Spleen (tissue), 13 donors: ENCODE measurements around the gene OR51T1. TPM values are rescaled to one million over a fixed set of nuclear protein-coding genes. Genes with fewer than 3 reads are reported as not detected.
"Not testable (repeated sequence)": the region's sequence is repeated elsewhere in the genome, so short reads cannot be mapped to it uniquely, and the experiment has no call there.

ENCODE experiments used
- DNase-seq: peaks from one replicate; pipeline ENCODE4 v3.0.0-alpha.2; 2020
- H3K27ac ChIP-seq, 8 donors: fragments of 200-600 bp; sonication (generic) in 7 of 8; 1 replicate in 4 of 8; 2 replicates in 4 of 8; pipeline versions ENCODE4 v1.5.0 to v1.8.0; 2016 to 2021; ENCODE audit warnings: inconsistent platforms in 4 of 8, mild to moderate bottlenecking in 4 of 8, moderate library complexity in 1 of 8
- H3K27me3 ChIP-seq, 7 donors: fragments of 200-600 bp; sonication (generic) in 6 of 7; replicated peaks in 1 of 7; 1 replicate in 4 of 7; 2 replicates in 3 of 7; pipeline versions ENCODE4 v1.5.0 to v1.8.0; 2016 to 2021; ENCODE audit warnings: inconsistent platforms in 3 of 7, mild to moderate bottlenecking in 1 of 7
- H3K36me3 ChIP-seq, 6 donors: fragments of 200-600 bp; sonication (generic) in 5 of 6; 1 replicate in 4 of 6; 2 replicates in 2 of 6; pipeline versions ENCODE4 v1.5.0 to v1.8.0; 2016 to 2021; ENCODE audit warnings: inconsistent platforms in 2 of 6
- H3K4me1 ChIP-seq, 6 donors: fragments of 200-600 bp; sonication (generic) in 5 of 6; 1 replicate in 3 of 6; 2 replicates in 3 of 6; pipeline versions ENCODE4 v1.5.0 to v1.8.0; 2016 to 2021; ENCODE audit warnings: inconsistent platforms in 3 of 6
- H3K4me3 ChIP-seq, 8 donors: fragments of 200-600 bp; sonication (generic) in 7 of 8; 1 replicate in 4 of 8; 2 replicates in 4 of 8; pipeline versions ENCODE4 v1.5.0 to v1.8.0; 2016 to 2021; ENCODE audit warnings: inconsistent platforms in 4 of 8, mild to moderate bottlenecking in 4 of 8, moderate library complexity in 2 of 8
- H3K9me3 ChIP-seq, 8 donors: fragments of 200-600 bp; sonication (generic) in 7 of 8; 1 replicate in 4 of 8; 2 replicates in 4 of 8; pipeline versions ENCODE4 v1.5.0 to v1.8.0; 2016 to 2021; ENCODE audit warnings: inconsistent platforms in 4 of 8
- CTCF ChIP-seq, 11 experiments: fragments of 200-600 bp in 7 of 11; fragments of 450-650 bp in 4 of 11; sonication (generic) in 4 of 11; IDR thresholded peaks in 8 of 11; conservative IDR thresholded peaks in 3 of 11; 1 replicate in 7 of 11; 2 replicates in 4 of 11; pipeline versions ENCODE4 v1.4.0 to v1.8.0; 2016 to 2021; ENCODE audit warnings: antibody characterized with exemption in 11 of 11, inconsistent platforms in 4 of 11, mild to moderate bottlenecking in 1 of 11
- POLR2A ChIP-seq, 3 donors: fragments of 450-650 bp; IDR thresholded peaks; one replicate each; pipeline ENCODE4 v1.5.1; 2017; ENCODE audit warnings: antibody characterized with exemption in 3 of 3, mild to moderate bottlenecking in 1 of 3
- POLR2AphosphoS5 ChIP-seq, 3 donors: sonication (generic); formaldehyde crosslinking; IDR thresholded peaks; one replicate each; pipeline ENCODE4 v1.5.1; 2017; ENCODE audit warnings: antibody characterized with exemption in 3 of 3
- WGBS, 5 donors: extraction: QIAGEN DNeasy Blood & Tissue Kit in 3 of 5; methylation state at CpG; one replicate each; pipeline versions ENCODE4 v1.1.5 to v1.1.7; 2013 to 2018; 5-methylcytosine and 5-hydroxymethylcytosine counted together
- intact Hi-C: fragments of 100-400 bp; cut with DNase I; formaldehyde crosslinking; loops from one replicate; pipeline ENCODE4 v1.15.0; 2023; ENCODE audit warnings: low total_unique reads
- long read RNA-seq, 2 donors: transcript quantifications; one replicate each; lab custom pipeline, GENCODE V29; 2026
- polyA plus RNA-seq, 3 donors: library from polyadenylated mRNA; stranded (reverse); fragments of 200-250 nt; gene quantifications; one replicate each; pipeline ENCODE4 v1.2.1, GENCODE V29; 2013
- total RNA-seq, 7 donors: library from RNA; depleted of rRNA in 3 of 7; stranded (reverse); fragments of >200 nt in 3 of 7; fragmentation: NEBNext Ultra II Directional in 4 of 7; extraction: Animal tissue kit (Norgen Biotek cat#: 25700) in 4 of 7; gene quantifications; one replicate each; pipeline versions ENCODE4 v1.1.0 to v1.2.1, GENCODE V29; 2016 to 2021
- donor health status: healthy with polysubstance abuse.
- donor health status: DM: no; HTN: no; CAD: no; lungs with moderate emphysema.
- donor health status: DM: no; HTN: no; CAD: no.
- donor health status: Bipolar disorder and iron deficiency.
- donor health status: healthy.
- donor health status: DM: no; HTN: no; CAD: no.
- donor health status: DM: yes; HTN: yes; CAD: no.

Gene OR51T1
- total RNA-seq (not detected), polyA plus RNA-seq (not detected)
- long read RNA-seq, donor 1, result 0 reads
- long read RNA-seq, donor 2, result 0 reads

- WGBS, 5 donors, result 77 to 85% (median 84%) methylated on average over 8 of the region's 8 CpGs
- H3K4me1 ChIP-seq, result no peaks in the 10 kb centered on the region
- DNase-seq, result no peak
- TF ChIP-seq POLR2AphosphoS5 (IDR thresholded peaks at IDR 0.05) (no peak), CTCF (IDR thresholded peaks at IDR 0.05 in 8 of 11, conservative IDR thresholded peaks at IDR 0.05 in 3 of 11) (no peak), POLR2A (IDR thresholded peaks at IDR 0.05) (no peak)
- H3K4me3 ChIP-seq, result no peak within 1 kb of the TSS
- no peaks in the 10 kb centered on the region for H3K27me3 ChIP-seq
- intact Hi-C loops, result no loop called here
- H3K9me3 ChIP-seq, result no peaks in the 10 kb centered on the region
- no peak within 1 kb of the TSS for H3K27ac ChIP-seq
- H3K36me3 ChIP-seq, result no peaks in the 10 kb centered on the region
These were observed at the start of gene OR51T1 for GRCh38 chr11:4881860-4882500. Gene OR51T1, plus strand, starts transcription at chr11:4881900. Its CDS starts 0 bp downstream, at chr11:4881900.

GRCh38 chr11:4839851-4840549, 41.7 kb upstream of the OR51T1 start:
- no peak for DNase-seq
- intact Hi-C loops, result no loop called here
- H3K9me3 ChIP-seq, result peaks cover 0 to 8% (median 0%) of the 10 kb centered on the region in 8 donors
- no peak for TF ChIP-seq CTCF (IDR thresholded peaks at IDR 0.05 in 8 of 11, conservative IDR thresholded peaks at IDR 0.05 in 3 of 11)
- TF ChIP-seq POLR2AphosphoS5 (IDR thresholded peaks at IDR 0.05), result no peak
- no peak for TF ChIP-seq POLR2A (IDR thresholded peaks at IDR 0.05)
- H3K4me1 ChIP-seq, result no peaks in the 10 kb centered on the region
- H3K36me3 ChIP-seq, result no peaks in the 10 kb centered on the region
- 84 to 96% (median 89%) methylated on average over 2 of the region's 2 CpGs for WGBS, 5 donors
- no peak overlapping the region for H3K4me3 ChIP-seq
- no peak overlapping the region for H3K27ac ChIP-seq
- no peaks in the 10 kb centered on the region for H3K27me3 ChIP-seq

- no peak for DNase-seq
- intact Hi-C loops, result no loop called here
- 72 to 87% (median 78%) methylated on average over 9 of the region's 9 CpGs for WGBS, 5 donors
- no peaks in the 10 kb centered on the region for H3K9me3 ChIP-seq
- no peak within 1 kb of the TSS for H3K4me3 ChIP-seq
- H3K27me3 ChIP-seq, result peaks cover 0 to 9% (median 0%) of the 10 kb centered on the region in 7 donors
- no peaks in the 10 kb centered on the region for H3K4me1 ChIP-seq
- H3K27ac ChIP-seq, result no peak within 1 kb of the TSS
- TF ChIP-seq POLR2AphosphoS5 (IDR thresholded peaks at IDR 0.05) (no peak), CTCF (IDR thresholded peaks at IDR 0.05 in 8 of 11, conservative IDR thresholded peaks at IDR 0.05 in 3 of 11) (no peak), POLR2A (IDR thresholded peaks at IDR 0.05) (no peak)
- no peaks in the 10 kb centered on the region for H3K36me3 ChIP-seq
These were observed 32.7 kb upstream of the OR51T1 start, which contains the start of gene OR51S1 for GRCh38 chr11:4848908-4849532. Gene OR51S1, minus strand, starts transcription at chr11:4849208. Its CDS starts 0 bp downstream, at chr11:4849208.

GRCh38 chr11:4851033-4851432, 30.7 kb upstream of the OR51T1 start:
- H3K4me1 ChIP-seq, result no peaks in the 10 kb centered on the region
- no peaks in the 10 kb centered on the region for H3K36me3 ChIP-seq
- no peak overlapping the region for H3K27ac ChIP-seq
- H3K9me3 ChIP-seq, result no peaks in the 10 kb centered on the region
- intact Hi-C loops, result no loop called here
- H3K27me3 ChIP-seq, result peaks cover 0 to 9% (median 0%) of the 10 kb centered on the region in 7 donors
- no peak overlapping the region for H3K4me3 ChIP-seq
- WGBS, 5 donors, result 12 to 35% (median 30%) methylated on average over 4 of the region's 4 CpGs
- no peak for DNase-seq
- TF ChIP-seq POLR2A (IDR thresholded peaks at IDR 0.05) (no peak), POLR2AphosphoS5 (IDR thresholded peaks at IDR 0.05) (no peak), CTCF (IDR thresholded peaks at IDR 0.05 in 8 of 11, conservative IDR thresholded peaks at IDR 0.05 in 3 of 11) (no peak)

- H3K36me3 ChIP-seq, intact Hi-C loops, H3K4me1 ChIP-seq, H3K27me3 ChIP-seq, H3K4me3 ChIP-seq, H3K27ac ChIP-seq, DNase-seq, H3K9me3 ChIP-seq: not testable (repeated sequence)
- WGBS, 5 donors, result 83 to 95% (median 86%) methylated on average over 7 of the region's 7 CpGs
These were observed 27.4 kb upstream of the OR51T1 start for GRCh38 chr11:4854286-4854685.
